ENCODE data around the gene ELOVL3. TPM values are rescaled to one million over a fixed set of nuclear protein-coding genes. Genes with fewer than 3 reads are reported as not detected.

Gene ELOVL3
- total RNA-seq, 2 experiments from 2014 or later, result 0.48 TPM; not detected in 1

- Histone ChIP-seq H3K4me3 (ENCODE audit: low read depth, low read length, poor library complexity, severe bottlenecking) (no peak overlapping the region), H2AFZ (ENCODE audit: low read length) (no peak overlapping the region), H3K9me3 (ENCODE audit: low read length) (no peaks in the 10 kb centered on the region), H3K27ac (ENCODE audit: low read depth, low read length, poor library complexity, severe bottlenecking) (no peak overlapping the region), H3K4me2 (ENCODE audit: low read length) (no peak overlapping the region), H4K20me1 (ENCODE audit: insufficient read depth, low read length) (no peaks in the 10 kb centered on the region), H3K36me3 (ENCODE audit: insufficient read depth, low read length) (no peaks in the 10 kb centered on the region), H3K9me2 (ENCODE audit: insufficient read depth, low read length) (no peaks in the 10 kb centered on the region), H3K4me1 (ENCODE audit: insufficient read depth, low read length, poor library complexity, severe bottlenecking) (no peaks in the 10 kb centered on the region), H3K79me2 (ENCODE audit: insufficient read depth, low read depth, low read length) (no peaks in the 10 kb centered on the region)
- ChIA-PET POLR2A (interaction anchor here (0.5 to 1.0 kb wide), 3 partner anchors 16 to 208 kb away, joined by 3 read pairs; no protein-coding TSS in a partner anchor), CTCF (ENCODE audit: unreplicated experiment) (interaction anchor here (0.9 to 1.4 kb wide), 2 partner anchors 8 to 144 kb away, joined by 3 to 4 read pairs; no protein-coding TSS in a partner anchor)
- no TSS peak for BruUV-seq (replicated peaks)
- TF ChIP-seq EZH2phosphoT487 (IDR thresholded peaks at IDR 0.05; ENCODE audit: borderline replicate concordance, low read depth, low read length) (no peak), CTCF (conservative IDR thresholded peaks at IDR 0.05; ENCODE audit: low read length) (no peak)
- DNase-seq (ENCODE audit: low spot score), result no peak
- intact Hi-C loops (cut with micrococcal nuclease; ENCODE audit: unreplicated experiment), result no loop called here
Measured at GRCh38 chr10:102234888-102235597, 8.9 kb downstream of the ELOVL3 start.

- no TSS peak for BruUV-seq (replicated peaks)
- H3K79me2 ChIP-seq (ENCODE audit: insufficient read depth, low read depth, low read length), result no peaks in the 10 kb centered on the region
- H3K27ac ChIP-seq (ENCODE audit: low read depth, low read length, poor library complexity, severe bottlenecking), result no peak overlapping the region
- ChIA-PET CTCF (ENCODE audit: unreplicated experiment) (interaction anchor here (0.9 to 1.4 kb wide), 2 partner anchors 9 to 144 kb away, joined by 3 to 4 read pairs; no protein-coding TSS in a partner anchor), POLR2A (interaction anchor here (0.6 to 1.0 kb wide), 2 partner anchors 31 to 207 kb away, joined by 3 read pairs; no protein-coding TSS in a partner anchor)
- no peak for DNase-seq (ENCODE audit: low spot score)
- intact Hi-C loops (cut with micrococcal nuclease; ENCODE audit: unreplicated experiment), result no loop called here
- H4K20me1 ChIP-seq (ENCODE audit: insufficient read depth, low read length), result no peaks in the 10 kb centered on the region
- H3K4me1 ChIP-seq (ENCODE audit: insufficient read depth, low read length, poor library complexity, severe bottlenecking), result no peaks in the 10 kb centered on the region
- H2AFZ ChIP-seq (ENCODE audit: low read length), result no peak overlapping the region
- no peak overlapping the region for H3K4me3 ChIP-seq (ENCODE audit: low read depth, low read length, poor library complexity, severe bottlenecking)
- H3K9me3 ChIP-seq (ENCODE audit: low read length), result no peaks in the 10 kb centered on the region
- H3K9me2 ChIP-seq (ENCODE audit: insufficient read depth, low read length), result no peaks in the 10 kb centered on the region
- no peaks in the 10 kb centered on the region for H3K36me3 ChIP-seq (ENCODE audit: insufficient read depth, low read length)
- TF ChIP-seq CTCF (conservative IDR thresholded peaks at IDR 0.05; ENCODE audit: low read length), result no peak
- no peak for TF ChIP-seq EZH2phosphoT487 (IDR thresholded peaks at IDR 0.05; ENCODE audit: borderline replicate concordance, low read depth, low read length)
- no peak overlapping the region for H3K4me2 ChIP-seq (ENCODE audit: low read length)
Measured at GRCh38 chr10:102235598-102235920, 9.5 kb downstream of the ELOVL3 start.

- BruUV-seq (replicated peaks), result no TSS peak
- TF ChIP-seq EZH2phosphoT487 (IDR thresholded peaks at IDR 0.05; ENCODE audit: borderline replicate concordance, low read depth, low read length), result no peak
- no peak for TF ChIP-seq CTCF (conservative IDR thresholded peaks at IDR 0.05; ENCODE audit: low read length)
- no peak overlapping the region for H3K4me2 ChIP-seq (ENCODE audit: low read length)
- no peaks in the 10 kb centered on the region for H4K20me1 ChIP-seq (ENCODE audit: insufficient read depth, low read length)
- H3K9me3 ChIP-seq (ENCODE audit: low read length), result no peaks in the 10 kb centered on the region
- no peak overlapping the region for H3K4me3 ChIP-seq (ENCODE audit: low read depth, low read length, poor library complexity, severe bottlenecking)
- no peak for DNase-seq (ENCODE audit: low spot score)
- ChIA-PET CTCF (ENCODE audit: unreplicated experiment) (interaction anchor here (1.4 kb wide), 1 partner anchor 143 kb away, joined by 4 read pairs; no protein-coding TSS in a partner anchor), POLR2A (interaction anchor here (1.0 kb wide), 1 partner anchor 30 kb away, joined by 3 read pairs; no protein-coding TSS in a partner anchor)
- H3K27ac ChIP-seq (ENCODE audit: low read depth, low read length, poor library complexity, severe bottlenecking), result no peak overlapping the region
- H3K9me2 ChIP-seq (ENCODE audit: insufficient read depth, low read length), result no peaks in the 10 kb centered on the region
- no peak overlapping the region for H2AFZ ChIP-seq (ENCODE audit: low read length)
- H3K36me3 ChIP-seq (ENCODE audit: insufficient read depth, low read length), result no peaks in the 10 kb centered on the region
- H3K4me1 ChIP-seq (ENCODE audit: insufficient read depth, low read length, poor library complexity, severe bottlenecking), result no peaks in the 10 kb centered on the region
- H3K79me2 ChIP-seq (ENCODE audit: insufficient read depth, low read depth, low read length), result no peaks in the 10 kb centered on the region
- intact Hi-C loops (cut with micrococcal nuclease; ENCODE audit: unreplicated experiment), result no loop called here
Measured at GRCh38 chr10:102236006-102236405, 9.9 kb downstream of the ELOVL3 start.

All from OCI-LY7 (cell line).